Measurements from ENCODE around the gene YBX1. TPM values are rescaled to one million over a fixed set of nuclear protein-coding genes. Genes with fewer than 3 reads are reported as not detected.
"Not testable (repeated sequence)": the region's sequence is repeated elsewhere in the genome, so short reads cannot be mapped to it uniquely, and the experiment has no call there.

The YBX1 gene
- total and polyA plus RNA-seq, 4 experiments from 2014 or later: 69.9 to 328 (median 217) TPM

DNA sequence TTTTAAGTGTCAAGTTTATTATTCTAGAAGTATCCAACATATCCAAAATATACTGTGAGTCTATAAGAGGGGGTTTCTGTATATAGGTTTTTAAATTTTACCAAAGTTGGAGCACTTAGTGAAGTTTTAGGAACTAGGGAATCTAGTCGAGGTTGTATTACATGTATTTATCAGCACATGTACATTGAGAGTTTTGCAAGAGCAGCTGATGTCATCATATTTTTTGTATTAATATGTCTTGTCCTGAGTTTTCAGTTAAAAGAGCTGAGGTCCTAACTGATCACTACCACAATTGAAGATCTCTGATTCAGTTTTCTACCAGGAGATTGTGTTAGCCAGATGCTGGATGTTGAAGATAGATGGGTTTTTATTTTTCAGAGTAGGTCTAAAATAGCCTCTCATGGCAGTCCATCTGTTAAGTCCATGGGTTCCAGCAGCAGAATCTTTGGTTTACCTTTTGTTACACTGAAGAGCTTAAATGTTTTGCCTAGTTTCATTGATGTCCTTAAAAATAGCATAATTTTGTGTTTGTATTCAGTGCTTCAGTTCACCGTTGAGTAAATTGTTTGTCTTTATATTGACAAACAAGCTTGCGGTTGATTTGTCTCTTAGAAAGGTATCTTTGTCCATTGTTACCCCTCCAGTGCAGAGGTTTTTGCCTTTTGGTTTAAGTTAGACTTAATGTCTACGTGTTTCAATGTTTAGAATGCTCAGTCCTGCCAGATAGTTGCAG, 16.0 kb downstream of the YBX1 start:
- Mint-ChIP-seq H3K27me3 (no peaks in the 10 kb centered on the region), H3K4me3 (no peak overlapping the region), H3K27ac (peak overlapping the region in 1 of 7 donors; percentile 4), H3K9me3 (no peaks in the 10 kb centered on the region), H3K36me3 (peaks cover 72 to 95% of the 10 kb centered on the region in 2 donors), H3K4me1 (peaks cover 9 to 25% (median 16%) of the 10 kb centered on the region in 4 donors)
- intact Hi-C loops (cut with micrococcal nuclease): no loop called here
- POLR2A ChIA-PET (ENCODE audit: partially characterized antibody): interaction anchor here (2.3 kb wide), 1 partner anchor 15 kb away, joined by 10 read pairs; no protein-coding TSS in a partner anchor
- no peaks in the 10 kb centered on the region for H3K27me3 ChIP-seq (ENCODE audit: insufficient read depth, low read length)
- no peaks in the 10 kb centered on the region for H3K9me3 ChIP-seq (ENCODE audit: control insufficient read depth in 1 of 2, low read length in 2 of 2)
- H3K36me3 ChIP-seq (ENCODE audit: insufficient read depth, low read length): peaks cover 81% of the 10 kb centered on the region
- peaks cover 6% of the 10 kb centered on the region for H3K4me1 ChIP-seq (ENCODE audit: insufficient read depth, low read length)
- no peak overlapping the region for H3K4me3 ChIP-seq (ENCODE audit: low read length in 2 of 2)
- no peak overlapping the region for H3K27ac ChIP-seq (ENCODE audit: low read depth, low read length)
- CTCF ChIA-PET (ENCODE audit: partially characterized antibody): interaction anchor here (1.1 kb wide), 1 partner anchor 15 kb away, joined by 3 read pairs; no protein-coding TSS in a partner anchor
- no peak for DNase-seq

DNA sequence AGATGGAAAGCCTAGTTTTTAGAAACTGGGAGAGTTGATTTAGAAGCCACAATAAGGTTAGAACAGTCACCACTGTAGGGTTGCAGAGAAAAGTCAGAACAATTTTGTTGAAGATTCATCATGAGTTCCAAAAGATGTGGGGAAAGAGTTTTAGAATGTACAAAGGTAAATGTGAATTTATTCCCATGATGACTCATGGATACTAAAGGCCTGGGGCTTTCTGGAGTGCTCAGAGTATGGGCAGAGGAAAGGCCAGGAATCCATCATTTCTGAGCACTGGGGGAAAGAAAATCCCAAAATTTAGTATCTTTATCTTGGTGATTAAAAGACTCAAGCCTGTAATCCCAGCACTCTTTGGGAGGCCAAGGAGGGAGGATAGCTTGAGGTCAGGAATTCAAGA, 17.8 kb downstream of the YBX1 start:
- H3K4me3 Mint-ChIP-seq: peak overlapping the region in 1 of 8 donors; percentile 45
- Histone ChIP-seq H3K27ac (ENCODE audit: low read depth, low read length) (no peak overlapping the region), H3K4me1 (ENCODE audit: insufficient read depth, low read length) (no peaks in the 10 kb centered on the region), H3K4me3 (ENCODE audit: low read length in 2 of 2) (no peak overlapping the region), H3K36me3 (ENCODE audit: insufficient read depth, low read length) (peaks cover 84% of the 10 kb centered on the region), H3K9me3 (ENCODE audit: control insufficient read depth in 1 of 2, low read length in 2 of 2) (no peaks in the 10 kb centered on the region), H3K27me3 (ENCODE audit: insufficient read depth, low read length) (no peaks in the 10 kb centered on the region)
- no peaks in the 10 kb centered on the region for H3K9me3 Mint-ChIP-seq
- intact Hi-C loops (cut with micrococcal nuclease): no loop called here
- H3K4me1 Mint-ChIP-seq: peaks cover 2 to 12% (median 4%) of the 10 kb centered on the region in 4 donors
- H3K36me3 Mint-ChIP-seq: peaks cover 80 to 93% of the 10 kb centered on the region in 2 donors
- no peaks in the 10 kb centered on the region for H3K27me3 Mint-ChIP-seq
- peak overlapping the region in 2 of 7 donors; percentile 20 to 41 for H3K27ac Mint-ChIP-seq
- no peak for DNase-seq
- POLR2A ChIA-PET (ENCODE audit: partially characterized antibody): no interaction called here
- CTCF ChIA-PET (ENCODE audit: partially characterized antibody): no interaction called here

- no peak for DNase-seq
- no peaks in the 10 kb centered on the region for H3K9me3 ChIP-seq (ENCODE audit: control insufficient read depth in 1 of 2, low read length in 2 of 2)
- H3K4me1 ChIP-seq (ENCODE audit: insufficient read depth, low read length): no peaks in the 10 kb centered on the region
- H3K27me3 ChIP-seq (ENCODE audit: insufficient read depth, low read length): no peaks in the 10 kb centered on the region
- Mint-ChIP-seq H3K4me1 (no peaks in the 10 kb centered on the region), H3K36me3 (peaks cover 73 to 80% of the 10 kb centered on the region in 2 donors), H3K4me3 (no peak overlapping the region), H3K9me3 (no peaks in the 10 kb centered on the region), H3K27ac (peak overlapping the region in 3 of 7 donors; percentile 15 to 65 (median 57)), H3K27me3 (no peaks in the 10 kb centered on the region)
- ChIA-PET POLR2A (ENCODE audit: partially characterized antibody) (no interaction called here), CTCF (ENCODE audit: partially characterized antibody) (no interaction called here)
- H3K4me3 ChIP-seq (ENCODE audit: low read length in 2 of 2): no peak overlapping the region
- no peak overlapping the region for H3K27ac ChIP-seq (ENCODE audit: low read depth, low read length)
- H3K36me3 ChIP-seq (ENCODE audit: insufficient read depth, low read length): peaks cover 45% of the 10 kb centered on the region
- intact Hi-C loops (cut with micrococcal nuclease): no loop called here
Measured at GRCh38 chr1:42703888-42704464, 21.8 kb downstream of the YBX1 start.

DNA sequence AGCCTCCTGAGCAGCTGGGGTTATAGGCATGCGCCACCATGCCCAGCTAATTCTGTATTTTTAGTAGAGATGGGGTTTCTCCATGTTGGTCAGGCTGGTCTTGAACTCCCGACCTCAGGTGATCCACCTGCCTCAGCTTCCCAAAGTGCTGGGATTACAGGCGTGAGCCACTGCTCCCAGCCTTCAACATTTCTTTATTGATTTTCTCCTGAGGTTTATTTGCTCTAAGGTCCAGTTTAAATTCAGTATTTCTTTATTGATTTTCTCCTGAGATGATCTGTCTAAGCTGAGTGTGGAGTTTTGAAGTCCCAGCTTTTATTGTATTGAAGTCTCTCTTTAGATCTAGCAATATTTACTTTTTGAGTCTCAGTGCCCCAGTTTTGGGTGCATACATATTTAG, 30.6 kb downstream of the YBX1 start:
- H3K4me1 Mint-ChIP-seq; H3K27ac Mint-ChIP-seq; DNase-seq; intact Hi-C loops (cut with micrococcal nuclease); H3K4me3 ChIP-seq (ENCODE audit: low read length in 2 of 2); H3K4me3 Mint-ChIP-seq; H3K27ac ChIP-seq (ENCODE audit: low read depth, low read length); H3K4me1 ChIP-seq (ENCODE audit: insufficient read depth, low read length); H3K27me3 ChIP-seq (ENCODE audit: insufficient read depth, low read length); H3K27me3 Mint-ChIP-seq; CTCF ChIA-PET (ENCODE audit: partially characterized antibody); H3K9me3 ChIP-seq (ENCODE audit: control insufficient read depth in 1 of 2, low read length in 2 of 2); H3K36me3 ChIP-seq (ENCODE audit: insufficient read depth, low read length); POLR2A ChIA-PET (ENCODE audit: partially characterized antibody): not testable (repeated sequence)
- Mint-ChIP-seq H3K9me3 (peaks cover 2 to 36% (median 20%) of the 10 kb centered on the region in 8 donors), H3K36me3 (peaks cover 53 to 73% of the 10 kb centered on the region in 2 donors)

- CTCF ChIA-PET (ENCODE audit: partially characterized antibody): no interaction called here
Measured at GRCh38 chr1:42713293-42713692, 31.1 kb downstream of the YBX1 start.

DNA sequence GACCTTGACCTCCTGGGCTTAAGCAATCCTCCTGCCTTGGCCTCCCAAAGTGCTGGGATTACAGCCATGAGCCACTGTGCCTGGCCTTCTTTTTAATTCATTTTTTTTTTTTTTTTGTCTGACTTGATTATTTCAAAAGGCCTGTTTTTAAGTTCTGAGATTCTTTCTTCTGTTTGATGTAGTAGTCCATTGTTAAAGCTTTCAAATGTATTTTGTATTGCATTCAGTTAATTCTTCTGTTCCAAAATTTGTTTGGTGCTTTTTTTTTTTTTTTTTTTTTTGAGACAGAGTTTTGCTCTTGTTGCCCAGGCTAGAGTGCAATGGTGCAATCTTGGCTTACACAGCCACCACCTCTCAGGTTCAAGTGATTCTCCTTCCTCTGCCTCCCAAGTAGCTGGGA, 32.2 kb downstream of the YBX1 start:
- H3K4me3 Mint-ChIP-seq; H3K27ac Mint-ChIP-seq; H3K36me3 ChIP-seq (ENCODE audit: insufficient read depth, low read length); CTCF ChIA-PET (ENCODE audit: partially characterized antibody); H3K9me3 ChIP-seq (ENCODE audit: control insufficient read depth in 1 of 2, low read length in 2 of 2); H3K4me1 Mint-ChIP-seq; H3K27me3 Mint-ChIP-seq; H3K27ac ChIP-seq (ENCODE audit: low read depth, low read length); intact Hi-C loops (cut with micrococcal nuclease); DNase-seq; H3K27me3 ChIP-seq (ENCODE audit: insufficient read depth, low read length); H3K4me1 ChIP-seq (ENCODE audit: insufficient read depth, low read length); H3K4me3 ChIP-seq (ENCODE audit: low read length in 2 of 2): not testable (repeated sequence)
- POLR2A ChIA-PET (ENCODE audit: partially characterized antibody): interaction anchor here (0.6 kb wide), 1 partner anchor 365 kb away, joined by 3 read pairs; no protein-coding TSS in a partner anchor
- Mint-ChIP-seq H3K9me3 (peaks cover 2 to 36% (median 21%) of the 10 kb centered on the region in 8 donors), H3K36me3 (peaks cover 52 to 72% of the 10 kb centered on the region in 2 donors)

More at GRCh38 chr1:42713293-42713692, 31.1 kb downstream of the YBX1 start:
- no peak overlapping the region for H3K27ac Mint-ChIP-seq
- H3K27me3 Mint-ChIP-seq: no peaks in the 10 kb centered on the region
- H3K36me3 ChIP-seq (ENCODE audit: insufficient read depth, low read length): no peaks in the 10 kb centered on the region
- POLR2A ChIA-PET (ENCODE audit: partially characterized antibody): no interaction called here
- intact Hi-C loops (cut with micrococcal nuclease): no loop called here
- no peak overlapping the region for H3K4me3 Mint-ChIP-seq
- DNase-seq: no peak
- H3K4me3 ChIP-seq (ENCODE audit: low read length in 2 of 2): no peak overlapping the region
- no peak overlapping the region for H3K27ac ChIP-seq (ENCODE audit: low read depth, low read length)
- peaks cover 0 to 7% of the 10 kb centered on the region in 2 donors for H3K9me3 ChIP-seq (ENCODE audit: control insufficient read depth in 1 of 2, low read length in 2 of 2)
- peaks cover 2 to 36% (median 21%) of the 10 kb centered on the region in 8 donors for H3K9me3 Mint-ChIP-seq
- no peaks in the 10 kb centered on the region for H3K27me3 ChIP-seq (ENCODE audit: insufficient read depth, low read length)
- H3K4me1 ChIP-seq (ENCODE audit: insufficient read depth, low read length): no peaks in the 10 kb centered on the region
- peaks cover 0 to 8% (median 4%) of the 10 kb centered on the region in 4 donors for H3K4me1 Mint-ChIP-seq
- peaks cover 50 to 71% of the 10 kb centered on the region in 2 donors for H3K36me3 Mint-ChIP-seq

DNA sequence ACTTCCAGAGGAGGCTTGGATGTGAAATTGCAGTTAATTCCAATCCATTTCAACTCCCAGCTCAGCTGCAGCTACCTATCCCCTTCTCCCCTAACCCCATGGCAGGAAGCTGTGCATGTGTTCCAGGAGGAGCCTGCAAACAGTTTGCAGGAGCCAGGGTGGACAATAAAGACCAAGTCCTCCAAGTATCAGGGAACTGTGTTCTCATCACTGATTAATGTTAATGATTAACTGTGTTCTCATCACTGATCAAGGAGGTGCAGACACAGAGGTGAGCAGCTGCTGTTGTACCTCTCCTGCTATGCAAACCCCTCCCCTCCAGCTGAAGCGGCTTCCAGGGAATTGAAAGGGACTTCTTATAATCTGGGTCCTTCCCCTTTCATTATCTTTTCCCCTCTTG, 38.6 kb downstream of the YBX1 start:
- Histone ChIP-seq H3K36me3 (ENCODE audit: insufficient read depth, low read length) (no peaks in the 10 kb centered on the region), H3K27me3 (ENCODE audit: insufficient read depth, low read length) (no peaks in the 10 kb centered on the region), H3K4me1 (ENCODE audit: insufficient read depth, low read length) (no peaks in the 10 kb centered on the region), H3K27ac (ENCODE audit: low read depth, low read length) (no peak overlapping the region), H3K4me3 (ENCODE audit: low read length in 2 of 2) (no peak overlapping the region), H3K9me3 (ENCODE audit: control insufficient read depth in 1 of 2, low read length in 2 of 2) (no peaks in the 10 kb centered on the region)
- Mint-ChIP-seq H3K4me1 (peaks cover 0 to 1% (median 0%) of the 10 kb centered on the region in 4 donors), H3K36me3 (peaks cover 13 to 23% of the 10 kb centered on the region in 2 donors), H3K4me3 (no peak overlapping the region), H3K27me3 (no peaks in the 10 kb centered on the region), H3K9me3 (peaks cover 0 to 1% (median 0%) of the 10 kb centered on the region in 8 donors), H3K27ac (no peak overlapping the region)
- DNase-seq: no peak
- ChIA-PET POLR2A (ENCODE audit: partially characterized antibody) (no interaction called here), CTCF (ENCODE audit: partially characterized antibody) (no interaction called here)
- intact Hi-C loops (cut with micrococcal nuclease): no loop called here

All from CD4-positive, alpha-beta memory T cell (primary cell).